DOHH2 (cell line): ENCODE measurements around the gene ODC1.

ENCODE experiments used
- H3F3A ChIP-seq: fragments of 200-600 bp; sonication (generic), shearing (Covaris generic); 2 replicates; pipeline ENCODE4 v1.6.0; 2016; ENCODE audit warnings: antibody characterized with exemption, mild to moderate bottlenecking; ENCODE audit not compliant: control insufficient read depth, insufficient read depth
- H3K27ac ChIP-seq: fragments of 200-600 bp; sonication (generic); 2 replicates; pipeline ENCODE4 v1.5.1; 2014; ENCODE audit warnings: low read depth, mild to moderate bottlenecking, low read length, moderate library complexity
- H3K27me3 ChIP-seq: fragments of 200-600 bp; sonication (generic); 2 replicates; pipeline ENCODE4 v1.6.1; 2014; ENCODE audit warnings: mild to moderate bottlenecking, low read length, mixed read lengths; ENCODE audit not compliant: control insufficient read depth
- H3K36me3 ChIP-seq: fragments of 200-600 bp; sonication (generic); 2 replicates; pipeline ENCODE4 v1.6.1; 2014; ENCODE audit warnings: mild to moderate bottlenecking, low read length, moderate library complexity, mixed read lengths; ENCODE audit not compliant: control insufficient read depth
- H3K4me1 ChIP-seq: fragments of 200-600 bp; sonication (generic); 2 replicates; pipeline ENCODE4 v1.6.1; 2014; ENCODE audit warnings: mild to moderate bottlenecking, low read length, mixed read lengths; ENCODE audit not compliant: control insufficient read depth
- H3K4me2 ChIP-seq: fragments of 200-600 bp; sonication (generic); 2 replicates; pipeline ENCODE4 v1.6.0; 2014; ENCODE audit warnings: mild to moderate bottlenecking, low read length, moderate library complexity
- H3K4me3 ChIP-seq: fragments of 200-600 bp; sonication (generic); 2 replicates; pipeline ENCODE4 v1.5.1; 2014; ENCODE audit warnings: mild to moderate bottlenecking, low read length, mixed read lengths
- H3K79me2 ChIP-seq: fragments of 200-600 bp; sonication (generic); 2 replicates; pipeline ENCODE4 v1.6.1; 2014; ENCODE audit warnings: mild to moderate bottlenecking, low read length, mixed read lengths; ENCODE audit not compliant: control insufficient read depth
- H3K9me2 ChIP-seq: fragments of 200-600 bp; sonication (generic); replicated peaks from 2 replicates; pipeline ENCODE4 v1.6.1; 2014; ENCODE audit warnings: mild to moderate bottlenecking, low read length, mixed read lengths; ENCODE audit not compliant: control insufficient read depth
- H3K9me3 ChIP-seq: fragments of 200-600 bp; sonication (generic); 2 replicates; pipeline ENCODE4 v1.6.1; 2014; ENCODE audit warnings: antibody characterized with exemption, low read length, mixed read lengths; ENCODE audit not compliant: control insufficient read depth, insufficient read depth
- H4K20me1 ChIP-seq: fragments of 200-600 bp; sonication (generic); 2 replicates; pipeline ENCODE4 v1.6.0; 2014; ENCODE audit warnings: low read depth, mild to moderate bottlenecking, antibody characterized with exemption, low read length, moderate library complexity; ENCODE audit not compliant: control insufficient read depth, insufficient read depth
- EZH2phosphoT487 ChIP-seq: fragments of 200-600 bp; sonication (generic); IDR thresholded peaks from 2 replicates; pipeline ENCODE4 v1.6.1; 2017; ENCODE audit warnings: borderline replicate concordance, mild to moderate bottlenecking, antibody characterized with exemption, low read length, moderate library complexity, mixed read lengths
- TF ChIP-seq, protein P1 (sequence below): fragments of 200-600 bp; sonication (generic); IDR thresholded peaks from one replicate; pipeline ENCODE4 v1.5.1; 2014; ENCODE audit warnings: antibody characterized with exemption, mild to moderate bottlenecking, low read depth, low read length; ENCODE audit not compliant: poor library complexity, severe bottlenecking

Gene ODC1

DNA sequence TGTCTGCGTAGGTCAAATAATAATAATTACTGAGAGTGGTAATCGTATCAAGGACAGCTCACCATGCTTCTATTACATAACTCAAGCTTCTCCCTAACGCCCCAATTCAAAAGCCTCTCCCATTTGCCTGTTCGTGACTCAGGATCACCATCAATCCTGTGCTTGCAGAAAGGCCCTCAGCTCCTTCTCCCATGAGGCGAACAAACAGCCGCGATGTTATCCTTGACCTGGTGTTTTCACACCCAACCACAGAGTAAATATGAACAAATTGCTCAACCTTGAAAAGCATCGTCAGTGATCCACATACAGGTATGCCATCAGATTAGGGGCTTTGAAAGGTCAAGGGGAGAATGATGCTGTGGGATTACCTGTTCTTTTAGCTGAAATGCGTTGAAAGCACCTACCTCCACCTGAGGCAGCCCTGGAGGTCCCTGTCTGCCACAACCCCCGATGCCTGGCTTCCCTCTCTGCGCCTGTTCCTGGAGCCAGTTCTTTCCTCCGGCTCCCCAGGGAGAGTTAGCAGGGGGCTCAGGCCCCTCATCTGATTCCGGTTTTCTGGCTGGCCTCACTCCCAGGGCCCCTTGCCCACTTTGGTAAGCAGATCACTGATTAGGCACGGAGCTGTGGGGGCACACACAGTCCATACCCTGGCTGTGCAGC lies 39.1 kb upstream of the ODC1 start:
- Histone ChIP-seq H4K20me1 (no peaks in the 10 kb centered on the region), H3K27me3 (peaks cover 15% of the 10 kb centered on the region), H3K36me3 (no peaks in the 10 kb centered on the region), H3K4me1 (no peaks in the 10 kb centered on the region), H3K79me2 (no peaks in the 10 kb centered on the region), H3F3A (no peaks in the 10 kb centered on the region), H3K9me2 (no peaks in the 10 kb centered on the region), H3K9me3 (no peaks in the 10 kb centered on the region), H3K27ac (no peak overlapping the region), H3K4me2 (no peak overlapping the region), H3K4me3 (no peak overlapping the region)
- TF ChIP-seq EZH2phosphoT487 = no peak
- TF ChIP-seq, protein P1, sequence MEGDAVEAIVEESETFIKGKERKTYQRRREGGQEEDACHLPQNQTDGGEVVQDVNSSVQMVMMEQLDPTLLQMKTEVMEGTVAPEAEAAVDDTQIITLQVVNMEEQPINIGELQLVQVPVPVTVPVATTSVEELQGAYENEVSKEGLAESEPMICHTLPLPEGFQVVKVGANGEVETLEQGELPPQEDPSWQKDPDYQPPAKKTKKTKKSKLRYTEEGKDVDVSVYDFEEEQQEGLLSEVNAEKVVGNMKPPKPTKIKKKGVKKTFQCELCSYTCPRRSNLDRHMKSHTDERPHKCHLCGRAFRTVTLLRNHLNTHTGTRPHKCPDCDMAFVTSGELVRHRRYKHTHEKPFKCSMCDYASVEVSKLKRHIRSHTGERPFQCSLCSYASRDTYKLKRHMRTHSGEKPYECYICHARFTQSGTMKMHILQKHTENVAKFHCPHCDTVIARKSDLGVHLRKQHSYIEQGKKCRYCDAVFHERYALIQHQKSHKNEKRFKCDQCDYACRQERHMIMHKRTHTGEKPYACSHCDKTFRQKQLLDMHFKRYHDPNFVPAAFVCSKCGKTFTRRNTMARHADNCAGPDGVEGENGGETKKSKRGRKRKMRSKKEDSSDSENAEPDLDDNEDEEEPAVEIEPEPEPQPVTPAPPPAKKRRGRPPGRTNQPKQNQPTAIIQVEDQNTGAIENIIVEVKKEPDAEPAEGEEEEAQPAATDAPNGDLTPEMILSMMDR = no peak

GRCh38 chr2:10486601-10487079 lies 38.5 kb upstream of the ODC1 start:
- no peaks in the 10 kb centered on the region for H3K79me2 ChIP-seq
- no peak overlapping the region for H3K4me3 ChIP-seq
- peaks cover 15% of the 10 kb centered on the region for H3K27me3 ChIP-seq
- TF ChIP-seq EZH2phosphoT487 = no peak
- TF ChIP-seq, protein P1 = no peak
- no peaks in the 10 kb centered on the region for H3K9me2 ChIP-seq
- H4K20me1 ChIP-seq = no peaks in the 10 kb centered on the region
- no peaks in the 10 kb centered on the region for H3K4me1 ChIP-seq
- no peaks in the 10 kb centered on the region for H3K9me3 ChIP-seq
- no peak overlapping the region for H3K27ac ChIP-seq
- H3F3A ChIP-seq = no peaks in the 10 kb centered on the region
- H3K4me2 ChIP-seq = no peak overlapping the region
- no peaks in the 10 kb centered on the region for H3K36me3 ChIP-seq

DNA sequence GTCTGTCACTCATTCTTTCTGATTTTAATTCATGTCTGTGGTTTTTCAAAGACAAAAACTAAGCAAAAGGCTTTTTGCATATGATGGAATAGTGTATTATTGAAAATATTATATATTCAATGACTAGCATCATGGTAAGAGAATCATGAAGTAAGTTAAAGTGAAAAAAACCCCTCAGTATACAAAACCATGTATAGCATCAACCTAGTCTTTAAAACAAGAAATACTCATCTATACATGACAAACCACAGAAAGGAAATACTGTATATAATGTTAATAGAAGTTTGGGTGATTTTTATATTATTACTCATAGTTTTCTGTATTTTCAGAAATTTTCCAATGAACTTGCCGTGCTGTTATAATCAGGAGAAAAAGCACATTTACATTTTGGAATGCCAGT lies 38.0 kb upstream of the ODC1 start:
- no peaks in the 10 kb centered on the region for H3K36me3 ChIP-seq
- H3K9me3 ChIP-seq = no peaks in the 10 kb centered on the region
- no peaks in the 10 kb centered on the region for H3K79me2 ChIP-seq
- peaks cover 15% of the 10 kb centered on the region for H3K27me3 ChIP-seq
- H3K4me2 ChIP-seq = no peak overlapping the region
- H3K9me2 ChIP-seq = no peaks in the 10 kb centered on the region
- no peak overlapping the region for H3K4me3 ChIP-seq
- H3K27ac ChIP-seq = no peak overlapping the region
- TF ChIP-seq, protein P1 = no peak
- no peak for TF ChIP-seq EZH2phosphoT487
- no peaks in the 10 kb centered on the region for H3K4me1 ChIP-seq
- H3F3A ChIP-seq = no peaks in the 10 kb centered on the region
- no peaks in the 10 kb centered on the region for H4K20me1 ChIP-seq
